ENCODE data around the gene METTL2A. TPM values are rescaled to one million over a fixed set of nuclear protein-coding genes. Genes with fewer than 3 reads are reported as not detected.
"Not testable (repeated sequence)": the region's sequence is repeated elsewhere in the genome, so short reads cannot be mapped to it uniquely, and the experiment has no call there.

Gene METTL2A
- total and polyA plus RNA-seq, 7 donors: 9.6 to 28.3 (median 16.4) TPM

GRCh38 chr17:62470666-62471379 lies 47.1 kb downstream of the METTL2A start:
- H3K27ac ChIP-seq; H3K4me3 ChIP-seq; H3K9me3 ChIP-seq; intact Hi-C loops (cut with DNase I); H3K4me1 ChIP-seq; H3K36me3 ChIP-seq (ENCODE audit: insufficient read depth in 1 of 2, low read depth in 1 of 2); H3K27me3 ChIP-seq (ENCODE audit: insufficient read depth in 3 of 3, low read length in 2 of 3): not testable (repeated sequence)
- peak; percentile 76 to 84 (median 76) for ATAC-seq
- DNase-seq: peak; percentile 70 to 75
- 24 to 27% (median 25%) methylated on average over 6 of the region's 8 CpGs for WGBS, 3 donors

GRCh38 chr17:62471380-62471880 lies 47.7 kb downstream of the METTL2A start:
- H3K27ac ChIP-seq; H3K4me1 ChIP-seq; DNase-seq; H3K27me3 ChIP-seq (ENCODE audit: insufficient read depth in 3 of 3, low read length in 2 of 3); H3K4me3 ChIP-seq; ATAC-seq; intact Hi-C loops (cut with DNase I); H3K9me3 ChIP-seq; H3K36me3 ChIP-seq (ENCODE audit: insufficient read depth in 1 of 2, low read depth in 1 of 2): not testable (repeated sequence)
- WGBS, 3 donors: 67 to 75% (median 71%) methylated on average over 9 of the region's 9 CpGs

DNA sequence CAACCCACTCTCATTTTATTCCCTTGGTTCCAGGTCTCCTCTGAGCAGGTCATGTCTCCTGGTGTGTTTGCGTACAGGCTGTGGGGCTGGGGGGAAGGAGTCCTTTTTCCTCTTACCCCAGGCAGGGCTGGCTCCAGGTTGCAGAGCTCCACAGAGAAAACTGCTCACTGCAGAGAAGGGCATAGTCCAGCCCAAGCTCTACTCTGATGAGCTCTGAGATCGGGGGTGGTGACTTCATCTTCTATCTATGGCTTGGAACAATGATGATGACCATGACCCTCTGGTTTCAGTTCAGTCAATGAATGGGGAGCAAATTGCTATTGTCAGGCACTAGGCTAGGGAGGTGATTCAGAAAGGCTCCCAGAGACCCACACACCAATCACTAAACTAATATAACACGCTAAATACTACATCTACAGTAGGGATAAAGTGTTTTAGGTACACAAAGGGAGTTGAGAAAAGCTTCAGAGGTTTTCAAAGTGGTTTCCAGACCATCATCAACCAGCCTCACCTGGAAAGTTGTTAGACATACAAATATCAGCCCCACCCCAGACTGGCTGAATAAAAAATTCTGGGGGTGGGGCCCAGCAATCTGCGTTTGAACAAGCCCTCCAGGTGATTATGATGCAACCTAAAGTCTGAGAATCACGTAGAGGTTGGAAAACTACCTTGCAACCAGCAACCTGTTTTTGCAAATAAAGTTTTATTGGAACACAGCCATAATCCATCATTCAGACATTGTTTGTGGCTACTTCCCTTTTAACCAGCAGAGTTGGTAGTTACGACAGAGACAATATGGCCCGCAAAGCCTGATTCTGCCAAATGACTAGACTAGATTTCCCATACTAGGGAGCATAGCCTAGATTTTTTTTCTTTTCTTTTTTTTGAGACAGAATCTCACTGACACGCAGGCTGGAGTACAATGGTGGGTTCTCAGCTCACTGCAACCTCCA lies 49.6 kb downstream of the METTL2A start:
- H3K9me3 ChIP-seq; ATAC-seq; H3K27ac ChIP-seq; intact Hi-C loops (cut with DNase I); DNase-seq; H3K4me1 ChIP-seq; H3K27me3 ChIP-seq (ENCODE audit: insufficient read depth in 3 of 3, low read length in 2 of 3); H3K4me3 ChIP-seq; H3K36me3 ChIP-seq (ENCODE audit: insufficient read depth in 1 of 2, low read depth in 1 of 2): not testable (repeated sequence)
- 79 to 84% (median 82%) methylated on average over 7 to 8 of the region's 8 CpGs for WGBS, 3 donors

- H3K9me3 ChIP-seq; DNase-seq; intact Hi-C loops (cut with DNase I); ATAC-seq; H3K27me3 ChIP-seq (ENCODE audit: insufficient read depth in 3 of 3, low read length in 2 of 3): not testable (repeated sequence)
- WGBS, 3 donors: 84 to 91% (median 89%) methylated on average over 8 of the region's 8 CpGs
- Histone ChIP-seq H3K4me3 (peak overlapping the region; percentile 79), H3K36me3 (ENCODE audit: insufficient read depth in 1 of 2, low read depth in 1 of 2) (peaks cover 0 to 10% of the 10 kb centered on the region in 2 donors), H3K4me1 (peaks cover 22% of the 10 kb centered on the region), H3K27ac (peak overlapping the region; percentile 84)
Observed at GRCh38 chr17:62477111-62477510, 53.4 kb downstream of the METTL2A start.

- Histone ChIP-seq H3K4me3 (peak overlapping the region; percentile 79), H3K27ac (peak overlapping the region; percentile 84), H3K4me1 (peaks cover 30% of the 10 kb centered on the region), H3K36me3 (ENCODE audit: insufficient read depth in 1 of 2, low read depth in 1 of 2) (peaks cover 0 to 10% of the 10 kb centered on the region in 2 donors)
- intact Hi-C loops (cut with DNase I); H3K27me3 ChIP-seq (ENCODE audit: insufficient read depth in 3 of 3, low read length in 2 of 3); H3K9me3 ChIP-seq: not testable (repeated sequence)
- DNase-seq (peak in 1 of 2 donors; percentile 60), ATAC-seq (peak; percentile 19 to 52 (median 48))
- WGBS, 3 donors: 2 to 3% (median 3%) methylated on average over 21 to 61 of the region's 61 CpGs
Observed at GRCh38 chr17:62477718-62478408, 54.2 kb downstream of the METTL2A start.

- H3K4me1 ChIP-seq: peaks cover 34% of the 10 kb centered on the region
- TF ChIP-seq CTCF (IDR thresholded peaks at IDR 0.05): no peak
- H3K27me3 ChIP-seq (ENCODE audit: insufficient read depth in 3 of 3, low read length in 2 of 3): no peaks in the 10 kb centered on the region
- peak within 1 kb of the TSS; percentile 84 for H3K27ac ChIP-seq
- H3K4me3 ChIP-seq: peak within 1 kb of the TSS; percentile 79
- peaks cover 0 to 12% of the 10 kb centered on the region in 2 donors for H3K36me3 ChIP-seq (ENCODE audit: insufficient read depth in 1 of 2, low read depth in 1 of 2)
- DNase-seq: peak; percentile 84 to 88
- intact Hi-C loops (cut with DNase I): no loop called here
- WGBS, 3 donors: 0 to 3% (median 0%) methylated on average over 23 to 59 of the region's 59 CpGs
- H3K9me3 ChIP-seq: no peaks in the 10 kb centered on the region
- ATAC-seq: peak; percentile 82 to 88 (median 82)
Observed at GRCh38 chr17:62478424-62478879, 54.8 kb downstream of the METTL2A start, which contains the start of gene TLK2. Gene TLK2, plus strand, starts transcription at chr17:62478825. Its CDS starts 2,301 bp downstream, at chr17:62481126.

DNA sequence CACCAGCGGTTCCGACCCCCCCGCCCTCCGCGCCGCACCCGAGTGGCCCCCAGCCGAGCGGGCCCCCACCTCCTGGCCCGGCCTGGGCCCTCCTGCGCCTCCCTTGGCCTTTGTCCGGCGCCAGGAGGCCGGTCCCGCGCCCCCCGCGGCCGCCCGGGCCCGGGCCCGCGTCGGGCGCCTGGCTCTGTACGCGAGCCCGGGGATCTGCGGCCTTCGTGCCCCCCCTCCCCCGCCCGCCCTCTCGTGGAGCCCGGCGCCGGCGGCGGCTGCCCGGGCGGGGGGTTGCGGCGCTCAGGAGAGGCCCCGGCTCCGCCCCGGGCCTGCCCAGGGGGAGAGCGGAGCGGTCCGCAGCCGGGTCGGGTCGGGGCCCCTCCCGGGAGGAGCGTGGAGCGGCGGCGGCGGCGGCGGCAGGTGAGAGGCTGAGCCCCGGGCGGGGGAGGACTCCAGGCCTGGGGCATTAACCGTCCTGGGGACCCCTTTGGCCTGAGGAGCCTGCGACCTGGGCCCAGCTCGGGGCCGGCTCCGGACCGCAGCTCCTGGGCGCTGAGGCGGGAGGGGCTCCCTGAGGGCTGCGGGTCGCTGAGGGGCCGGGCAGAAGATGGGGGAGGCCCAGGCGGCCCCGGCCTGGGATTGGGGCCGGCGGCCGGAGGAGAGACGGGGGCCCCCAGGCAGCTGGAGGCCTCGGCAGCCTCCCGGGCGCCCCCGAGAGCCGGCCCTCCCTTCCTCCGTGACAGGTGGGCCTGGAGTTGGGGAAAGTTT lies 55.4 kb downstream of the METTL2A start:
- peak; percentile 34 to 73 for DNase-seq
- peak; percentile 37 to 66 (median 57) for ATAC-seq

DNA sequence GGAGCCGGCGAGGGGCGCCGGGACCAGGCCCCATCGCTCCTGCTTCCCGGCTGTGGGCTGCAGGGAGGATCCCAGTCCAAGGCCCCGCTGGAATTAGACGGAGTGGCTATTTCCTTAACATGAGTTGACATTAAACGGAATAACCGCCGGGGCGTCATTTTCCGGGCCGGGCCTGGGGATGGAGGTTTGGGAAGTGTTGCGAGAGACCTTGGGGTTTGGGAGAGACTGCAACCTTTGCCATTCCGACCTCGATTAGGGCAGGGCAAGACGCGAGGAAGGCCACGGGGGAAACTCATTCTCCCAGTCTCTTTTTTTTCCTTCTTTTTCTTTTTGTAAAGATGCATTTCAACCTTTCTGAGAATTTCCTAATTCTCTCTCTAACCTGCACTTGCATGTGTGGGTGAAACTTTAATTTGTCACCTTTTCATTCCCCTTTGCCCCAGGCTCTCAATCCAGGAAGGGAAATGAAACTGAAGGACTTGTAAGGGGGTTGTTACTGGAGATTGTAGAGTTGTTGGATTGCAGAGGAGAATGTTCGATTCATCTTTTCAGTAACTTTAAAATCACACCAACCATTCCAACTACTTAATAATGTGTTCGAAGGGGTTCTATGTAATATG lies 56.1 kb downstream of the METTL2A start:
- ATAC-seq: peak in 3 of 4 donors; percentile 9 to 41 (median 20)
- H3K36me3 ChIP-seq (ENCODE audit: insufficient read depth in 1 of 2, low read depth in 1 of 2): peaks cover 0 to 18% of the 10 kb centered on the region in 2 donors
- H3K9me3 ChIP-seq; intact Hi-C loops (cut with DNase I); H3K27me3 ChIP-seq (ENCODE audit: insufficient read depth in 3 of 3, low read length in 2 of 3): not testable (repeated sequence)
- 1 to 4% (median 3%) methylated on average over 16 to 22 of the region's 22 CpGs for WGBS, 3 donors
- DNase-seq: peak; percentile 36 to 66
- H3K4me3 ChIP-seq: peak overlapping the region; percentile 79
- H3K27ac ChIP-seq: peak overlapping the region; percentile 84
- H3K4me1 ChIP-seq: peaks cover 42% of the 10 kb centered on the region

More for the DNA sequence above, 55.4 kb downstream of the METTL2A start:
- intact Hi-C loops (cut with DNase I); H3K27me3 ChIP-seq (ENCODE audit: insufficient read depth in 3 of 3, low read length in 2 of 3); H3K9me3 ChIP-seq: not testable (repeated sequence)
- H3K36me3 ChIP-seq (ENCODE audit: insufficient read depth in 1 of 2, low read depth in 1 of 2): peaks cover 0 to 18% of the 10 kb centered on the region in 2 donors
- H3K27ac ChIP-seq: peak overlapping the region; percentile 84
- H3K4me1 ChIP-seq: peaks cover 40% of the 10 kb centered on the region
- H3K4me3 ChIP-seq: peak overlapping the region; percentile 79
- WGBS, 3 donors: 0 to 7% (median 0%) methylated on average over 12 to 84 of the region's 84 CpGs
